Sigmoid colon (tissue), 7 donors: ENCODE results near the gene UGCG. TPM values are rescaled to one million over a fixed set of nuclear protein-coding genes. Genes with fewer than 3 reads are reported as not detected.

Source experiments
- DNase-seq: peaks from one replicate; pipeline ENCODE4 v3.0.0-alpha.2; 2019
- H3K27ac ChIP-seq, 4 donors: fragments of 200-600 bp; sonication (generic); one replicate each; pipeline ENCODE4 v1.5.1; 2016 to 2019; ENCODE audit warnings: mild to moderate bottlenecking in 1 of 4
- H3K27me3 ChIP-seq, 3 donors: fragments of 200-600 bp; sonication (generic); one replicate each; pipeline ENCODE4 v1.5.1; 2019; ENCODE audit warnings: mild to moderate bottlenecking in 1 of 3
- H3K36me3 ChIP-seq, 4 donors: fragments of 200-600 bp; sonication (generic); one replicate each; pipeline ENCODE4 v1.5.1; 2016 to 2019
- H3K4me1 ChIP-seq, 4 donors: fragments of 200-600 bp; sonication (generic); one replicate each; pipeline ENCODE4 v1.5.1; 2017 to 2019
- H3K4me3 ChIP-seq, 4 donors: fragments of 200-600 bp; sonication (generic); one replicate each; pipeline ENCODE4 v1.5.1; 2017 to 2019; ENCODE audit warnings: mild to moderate bottlenecking in 2 of 4, moderate library complexity in 1 of 4
- H3K9me3 ChIP-seq, 4 donors: fragments of 200-600 bp in 3 of 4; sonication (generic) in 3 of 4; one replicate each; pipeline versions ENCODE4 v1.5.1 to v1.6.1; 2013 to 2019
- CTCF ChIP-seq, 4 experiments: fragments of 450-650 bp in 3 of 4; fragments of 200-600 bp in 1 of 4; IDR thresholded peaks; one replicate each; pipeline ENCODE4 v1.5.1; 2016 to 2019; ENCODE audit warnings: antibody characterized with exemption in 4 of 4, mild to moderate bottlenecking in 3 of 4, moderate library complexity in 2 of 4
- EP300 ChIP-seq, 4 donors: sonication (generic); formaldehyde crosslinking; IDR thresholded peaks; one replicate each; pipeline ENCODE4 v1.6.1; 2017; ENCODE audit warnings: antibody characterized with exemption in 4 of 4
- POLR2A ChIP-seq, 2 donors: fragments of 450-650 bp; IDR thresholded peaks; one replicate each; pipeline ENCODE4 v1.6.1; 2016; ENCODE audit warnings: antibody characterized with exemption in 2 of 2, mild to moderate bottlenecking in 2 of 2, moderate library complexity in 2 of 2
- POLR2AphosphoS5 ChIP-seq, 4 donors: sonication (generic); formaldehyde crosslinking; IDR thresholded peaks; one replicate each; pipeline ENCODE4 v1.6.1; 2017; ENCODE audit warnings: antibody characterized with exemption in 4 of 4
- WGBS, 2 donors: extraction: QIAGEN DNeasy Blood & Tissue Kit; methylation state at CpG; one replicate each; pipeline ENCODE4 v1.1.7; 2013; 5-methylcytosine and 5-hydroxymethylcytosine counted together
- intact Hi-C: fragments of 100-400 bp; cut with DNase I; formaldehyde crosslinking; loops from one replicate; pipeline ENCODE4 v1.15.1; 2023
- polyA plus RNA-seq, 3 donors: library from polyadenylated mRNA; stranded (reverse); fragments of 200-250 nt; gene quantifications; one replicate each; pipeline ENCODE4 v1.2.3, GENCODE V29; 2013
- total RNA-seq, 4 donors: library from RNA; depleted of rRNA; stranded (reverse); fragments of >200 nt; gene quantifications; one replicate each; pipeline ENCODE4 v1.1.0, GENCODE V29; 2016
- donor health status: healthy with polysubstance abuse.
- donor health status: Bipolar disorder and iron deficiency.
- donor health status: healthy.

UGCG gene
- total and polyA plus RNA-seq, 7 donors = 7.8 to 89.3 (median 20.7) TPM

DNA sequence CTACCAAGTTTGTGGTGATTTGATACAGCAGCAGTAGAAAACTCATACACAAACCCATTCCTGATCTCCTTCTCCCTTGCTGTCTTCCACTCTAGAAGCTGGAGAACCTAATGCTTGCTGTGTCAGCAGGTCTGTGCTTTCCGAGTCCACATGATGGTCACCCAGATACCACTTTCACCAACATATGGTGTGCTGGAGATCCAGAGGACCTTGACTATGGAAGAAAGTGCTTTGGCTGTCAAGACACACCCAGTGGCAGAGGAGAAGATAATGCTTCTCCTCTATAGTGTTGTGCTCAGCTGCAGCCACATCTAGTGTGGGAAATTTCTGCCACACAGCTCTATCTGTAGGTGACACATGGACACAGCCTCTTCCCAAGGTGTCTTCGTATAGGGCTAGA is 67.4 kb downstream of the UGCG start:
- Histone ChIP-seq H3K9me3 (no peaks in the 10 kb centered on the region), H3K36me3 (no peaks in the 10 kb centered on the region), H3K27me3 (no peaks in the 10 kb centered on the region), H3K4me1 (no peaks in the 10 kb centered on the region), H3K27ac (no peak overlapping the region), H3K4me3 (no peak overlapping the region)
- intact Hi-C loops = no loop called here
- DNase-seq = no peak
- 72 to 98% methylated on average over 2 of the region's 2 CpGs for WGBS, 2 donors
- TF ChIP-seq CTCF (IDR thresholded peaks at IDR 0.05) = no peak
- TF ChIP-seq POLR2A (IDR thresholded peaks at IDR 0.05) = no peak
- TF ChIP-seq EP300 (IDR thresholded peaks at IDR 0.05) = no peak
- TF ChIP-seq POLR2AphosphoS5 (IDR thresholded peaks at IDR 0.05) = no peak

- no peaks in the 10 kb centered on the region for H3K36me3 ChIP-seq
- intact Hi-C loops = no loop called here
- no peak for DNase-seq
- no peaks in the 10 kb centered on the region for H3K4me1 ChIP-seq
- H3K9me3 ChIP-seq = no peaks in the 10 kb centered on the region
- no peaks in the 10 kb centered on the region for H3K27me3 ChIP-seq
- 26 to 66% methylated on average over 5 of the region's 5 CpGs for WGBS, 2 donors
- no peak overlapping the region for H3K27ac ChIP-seq
- no peak overlapping the region for H3K4me3 ChIP-seq
- no peak for TF ChIP-seq POLR2AphosphoS5 (IDR thresholded peaks at IDR 0.05)
- TF ChIP-seq EP300 (IDR thresholded peaks at IDR 0.05) = no peak
- TF ChIP-seq CTCF (IDR thresholded peaks at IDR 0.05) = no peak
These were observed 69.0 kb downstream of the UGCG start for GRCh38 chr9:111965566-111966019.

- WGBS, 2 donors = 90 to 96% methylated on average over 15 of the region's 15 CpGs
- H3K4me1 ChIP-seq = no peaks in the 10 kb centered on the region
- H3K27ac ChIP-seq = no peak overlapping the region
- TF ChIP-seq POLR2AphosphoS5 (IDR thresholded peaks at IDR 0.05) (no peak), POLR2A (IDR thresholded peaks at IDR 0.05) (no peak), EP300 (IDR thresholded peaks at IDR 0.05) (no peak), CTCF (IDR thresholded peaks at IDR 0.05) (no peak)
- H3K36me3 ChIP-seq = no peaks in the 10 kb centered on the region
- no peaks in the 10 kb centered on the region for H3K9me3 ChIP-seq
- no peak overlapping the region for H3K4me3 ChIP-seq
- DNase-seq = no peak
- H3K27me3 ChIP-seq = no peaks in the 10 kb centered on the region
- intact Hi-C loops = no loop called here
These were observed 69.6 kb downstream of the UGCG start for GRCh38 chr9:111966124-111966723.

DNA sequence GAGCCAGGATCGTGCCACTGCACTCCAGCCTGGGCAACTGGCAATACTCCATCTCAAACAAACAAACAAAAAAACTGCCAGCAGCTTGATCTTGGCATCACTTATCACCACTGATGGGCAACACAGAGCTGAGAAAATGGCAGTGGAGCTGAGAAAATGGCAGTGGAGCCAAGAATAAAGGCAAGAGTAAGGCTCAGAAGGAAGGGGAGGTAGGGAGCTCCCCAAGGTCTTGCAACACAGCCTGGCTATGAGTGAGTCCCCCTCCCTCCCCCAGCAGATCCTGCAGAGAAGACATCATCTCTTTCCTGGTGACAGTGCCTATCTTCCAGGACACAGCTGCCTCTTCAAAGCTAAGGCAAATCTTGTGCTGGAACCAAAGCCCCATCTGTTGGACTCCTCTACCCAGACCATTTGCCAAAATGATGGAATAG is 70.3 kb downstream of the UGCG start:
- WGBS, 2 donors = 35 to 82% methylated on average over 1 of the region's 1 CpG
- no peaks in the 10 kb centered on the region for H3K27me3 ChIP-seq
- no peaks in the 10 kb centered on the region for H3K9me3 ChIP-seq
- no peak for DNase-seq
- intact Hi-C loops = no loop called here
- no peak overlapping the region for H3K4me3 ChIP-seq
- no peak overlapping the region for H3K27ac ChIP-seq
- no peaks in the 10 kb centered on the region for H3K4me1 ChIP-seq
- H3K36me3 ChIP-seq = no peaks in the 10 kb centered on the region
- TF ChIP-seq POLR2AphosphoS5 (IDR thresholded peaks at IDR 0.05) = no peak
- no peak for TF ChIP-seq EP300 (IDR thresholded peaks at IDR 0.05)
- no peak for TF ChIP-seq CTCF (IDR thresholded peaks at IDR 0.05)
- TF ChIP-seq POLR2A (IDR thresholded peaks at IDR 0.05) = no peak

GRCh38 chr9:111967621-111968020 is 71.0 kb downstream of the UGCG start:
- H3K4me3 ChIP-seq = no peak overlapping the region
- no peak for DNase-seq
- intact Hi-C loops = no loop called here
- 93 to 98% methylated on average over 3 of the region's 3 CpGs for WGBS, 2 donors
- no peak for TF ChIP-seq POLR2A (IDR thresholded peaks at IDR 0.05)
- no peak for TF ChIP-seq POLR2AphosphoS5 (IDR thresholded peaks at IDR 0.05)
- no peak for TF ChIP-seq EP300 (IDR thresholded peaks at IDR 0.05)
- TF ChIP-seq CTCF (IDR thresholded peaks at IDR 0.05) = no peak
- no peak overlapping the region for H3K27ac ChIP-seq
- no peaks in the 10 kb centered on the region for H3K36me3 ChIP-seq
- H3K9me3 ChIP-seq = no peaks in the 10 kb centered on the region
- H3K4me1 ChIP-seq = no peaks in the 10 kb centered on the region
- no peaks in the 10 kb centered on the region for H3K27me3 ChIP-seq
